GM12872 (cell line): ENCODE results near the gene BHLHE23.

ENCODE experiments used
- TF ChIP-seq, protein P1 (sequence below): IDR thresholded peaks from 3 replicates; pipeline ENCODE4 v1.5.1; 2011; ENCODE audit warnings: low read depth, mild to moderate bottlenecking, low read length, moderate library complexity; ENCODE audit not compliant: insufficient read depth

The BHLHE23 gene

DNA sequence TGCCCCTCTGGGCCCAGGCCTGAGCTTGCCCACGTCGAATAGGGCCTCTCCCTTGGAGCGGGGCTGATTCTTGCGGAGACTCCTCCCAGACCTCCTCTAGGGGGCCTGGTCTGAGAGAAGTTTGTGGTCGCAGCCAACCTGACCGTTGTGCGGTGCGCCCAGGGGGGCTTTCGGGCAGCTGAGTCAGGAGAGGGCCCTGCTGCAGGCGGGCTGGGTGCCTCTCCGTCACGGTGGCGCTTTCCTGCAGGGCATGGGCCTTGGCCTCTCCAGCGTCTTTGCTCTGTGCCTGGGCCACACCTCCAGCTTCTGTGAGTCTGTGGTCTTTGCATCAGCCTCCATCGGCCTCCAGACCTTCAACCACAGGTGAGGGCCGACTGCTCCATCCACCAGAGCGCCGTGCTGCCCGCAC, 41.4 kb downstream of the BHLHE23 start:
- TF ChIP-seq, protein P1, sequence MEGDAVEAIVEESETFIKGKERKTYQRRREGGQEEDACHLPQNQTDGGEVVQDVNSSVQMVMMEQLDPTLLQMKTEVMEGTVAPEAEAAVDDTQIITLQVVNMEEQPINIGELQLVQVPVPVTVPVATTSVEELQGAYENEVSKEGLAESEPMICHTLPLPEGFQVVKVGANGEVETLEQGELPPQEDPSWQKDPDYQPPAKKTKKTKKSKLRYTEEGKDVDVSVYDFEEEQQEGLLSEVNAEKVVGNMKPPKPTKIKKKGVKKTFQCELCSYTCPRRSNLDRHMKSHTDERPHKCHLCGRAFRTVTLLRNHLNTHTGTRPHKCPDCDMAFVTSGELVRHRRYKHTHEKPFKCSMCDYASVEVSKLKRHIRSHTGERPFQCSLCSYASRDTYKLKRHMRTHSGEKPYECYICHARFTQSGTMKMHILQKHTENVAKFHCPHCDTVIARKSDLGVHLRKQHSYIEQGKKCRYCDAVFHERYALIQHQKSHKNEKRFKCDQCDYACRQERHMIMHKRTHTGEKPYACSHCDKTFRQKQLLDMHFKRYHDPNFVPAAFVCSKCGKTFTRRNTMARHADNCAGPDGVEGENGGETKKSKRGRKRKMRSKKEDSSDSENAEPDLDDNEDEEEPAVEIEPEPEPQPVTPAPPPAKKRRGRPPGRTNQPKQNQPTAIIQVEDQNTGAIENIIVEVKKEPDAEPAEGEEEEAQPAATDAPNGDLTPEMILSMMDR: no peak

DNA sequence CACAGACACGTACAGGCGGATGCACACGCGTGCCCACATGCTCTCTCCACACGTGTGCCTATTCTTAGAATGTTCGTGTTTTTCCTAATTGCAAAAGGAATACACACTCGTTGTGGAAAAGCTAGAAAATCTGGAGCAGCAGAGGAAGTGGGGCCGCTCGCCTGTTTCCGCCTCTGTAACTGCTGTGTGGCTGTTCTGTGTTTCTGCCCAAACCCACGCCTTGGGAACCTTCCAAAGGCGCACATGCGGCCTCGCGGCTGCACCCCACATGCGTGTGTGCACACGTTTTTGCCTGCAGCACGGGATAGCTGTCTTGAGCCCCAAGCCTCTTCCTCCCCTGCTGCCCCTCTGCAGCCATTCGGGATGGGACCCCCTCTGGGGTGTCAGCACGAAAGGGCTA, 42.1 kb downstream of the BHLHE23 start:
- TF ChIP-seq, protein P1: no peak

DNA sequence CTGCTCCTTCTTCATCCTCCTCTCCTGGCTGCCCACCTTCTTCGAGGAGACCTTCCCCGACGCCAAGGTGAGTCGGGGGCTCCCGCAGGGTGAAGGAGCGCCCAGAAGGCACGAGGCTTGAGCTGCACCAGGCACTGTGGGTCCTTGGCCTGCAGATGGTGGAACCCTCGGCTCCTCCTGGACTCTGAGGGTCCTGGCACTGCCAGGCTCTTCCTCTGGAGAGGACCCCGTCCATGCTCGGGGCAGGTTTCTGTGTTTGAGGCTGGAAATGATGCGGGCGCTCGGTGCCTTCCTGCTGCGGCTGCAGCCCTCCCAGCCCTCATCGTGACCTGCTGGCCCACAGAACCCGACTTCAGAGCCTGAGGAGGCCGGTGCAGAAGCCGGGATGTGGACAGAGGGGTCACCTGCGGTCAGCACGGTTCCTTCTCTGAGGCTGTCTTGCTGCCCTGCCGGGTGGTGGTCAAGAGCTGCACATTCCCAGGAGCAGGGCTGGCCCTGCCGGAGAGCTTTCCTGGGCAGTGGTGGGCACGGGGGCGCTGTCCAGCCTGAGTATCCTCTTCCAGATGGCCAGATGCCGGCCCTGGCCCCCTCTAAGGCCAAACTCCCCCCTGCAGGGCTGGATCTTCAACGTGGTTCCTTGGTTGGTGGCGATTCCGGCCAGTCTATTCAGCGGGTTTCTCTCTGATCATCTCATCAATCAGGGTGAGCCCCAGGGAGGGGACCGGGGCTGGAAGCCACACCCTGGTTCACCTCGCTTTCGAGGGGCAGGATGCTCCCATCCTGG, 43.0 kb downstream of the BHLHE23 start:
- TF ChIP-seq, protein P1: no peak

DNA sequence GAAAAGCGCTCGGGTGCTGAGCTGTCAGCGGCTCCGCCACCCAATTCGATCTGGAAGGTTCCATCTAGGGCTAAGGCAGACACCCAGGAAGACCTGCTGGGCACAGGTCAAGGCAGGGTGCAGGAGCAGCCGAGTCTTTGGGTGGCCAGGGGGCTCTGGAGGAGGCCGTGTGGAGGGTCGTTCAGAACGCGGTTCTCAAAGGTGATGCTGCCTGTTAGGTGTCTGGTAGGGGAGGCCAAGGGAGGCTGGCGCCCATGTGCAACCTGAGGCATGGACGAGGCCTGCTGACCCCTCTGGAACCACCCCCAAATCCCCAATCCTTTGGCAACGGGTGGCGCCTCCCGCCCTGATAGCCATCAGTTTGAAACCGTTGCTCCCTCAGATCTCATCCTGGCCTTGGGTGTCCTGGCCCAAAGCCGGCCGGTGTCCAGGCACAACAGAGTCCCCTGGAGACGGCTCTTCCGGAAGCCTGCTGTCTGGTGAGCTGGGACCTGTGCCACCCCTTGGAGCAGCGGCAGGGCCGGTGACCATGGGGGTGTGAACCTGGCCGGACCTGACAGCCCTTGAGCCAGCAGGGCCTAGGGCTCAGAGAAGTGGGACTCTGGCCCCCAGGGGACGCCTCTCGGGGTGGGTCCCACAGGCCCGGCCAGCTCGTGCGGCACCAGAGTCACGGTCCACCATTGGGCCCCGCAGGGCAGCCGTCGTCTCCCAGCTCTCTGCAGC, 43.7 kb downstream of the BHLHE23 start:
- TF ChIP-seq, protein P1: no peak

DNA sequence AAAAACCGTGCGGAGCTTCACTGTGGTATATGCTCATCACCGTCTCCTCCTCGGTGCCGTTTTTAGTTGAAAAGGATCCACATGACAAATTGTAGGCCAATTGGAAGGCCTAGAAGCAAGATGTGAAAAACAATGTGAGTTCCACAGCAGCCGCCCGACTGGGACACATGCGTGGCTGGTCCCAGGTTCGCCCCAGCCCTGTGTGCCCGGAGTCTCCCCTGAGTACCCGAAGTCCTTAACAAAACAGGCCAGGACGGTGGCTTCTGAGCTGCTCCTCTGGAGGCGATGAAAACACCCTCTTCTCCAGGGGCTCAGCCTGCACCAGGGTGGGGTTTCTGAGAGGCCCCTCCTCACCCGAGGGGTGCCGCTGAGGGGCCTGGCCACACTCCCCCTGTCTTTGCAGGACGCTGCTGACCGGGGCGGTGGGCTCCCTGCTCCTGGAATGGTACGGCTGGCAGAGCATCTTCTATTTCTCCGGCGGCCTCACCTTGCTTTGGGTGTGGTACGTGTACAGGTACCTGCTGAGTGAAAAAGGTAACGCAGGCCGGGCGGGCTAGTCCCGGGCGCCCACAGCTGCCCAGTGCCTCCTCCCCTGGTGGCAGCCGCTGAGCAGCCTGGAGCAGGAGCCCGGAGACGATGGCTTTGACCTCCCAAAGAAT, 44.4 kb downstream of the BHLHE23 start:
- TF ChIP-seq, protein P1: no peak

DNA sequence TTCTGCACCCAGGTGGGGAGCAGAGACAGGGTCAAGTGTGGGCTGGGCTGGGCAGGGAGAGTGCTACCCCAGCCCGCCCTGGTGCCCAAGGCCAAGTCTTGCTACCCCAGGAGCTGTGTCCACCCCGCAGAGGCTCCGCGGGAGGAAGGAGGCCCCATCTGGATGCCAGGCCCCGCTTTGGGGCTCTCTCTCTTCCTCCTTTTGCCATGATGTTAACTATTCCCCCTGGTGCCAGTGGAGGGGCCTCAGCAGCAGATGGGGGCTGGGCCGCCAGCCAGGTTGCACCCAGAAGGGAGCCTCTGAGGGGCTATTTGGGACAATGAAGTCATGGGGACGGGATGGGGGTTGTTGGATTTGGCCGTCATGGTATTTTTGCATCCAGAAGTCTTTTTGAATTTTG, 45.0 kb downstream of the BHLHE23 start:
- TF ChIP-seq, protein P1: no peak

DNA sequence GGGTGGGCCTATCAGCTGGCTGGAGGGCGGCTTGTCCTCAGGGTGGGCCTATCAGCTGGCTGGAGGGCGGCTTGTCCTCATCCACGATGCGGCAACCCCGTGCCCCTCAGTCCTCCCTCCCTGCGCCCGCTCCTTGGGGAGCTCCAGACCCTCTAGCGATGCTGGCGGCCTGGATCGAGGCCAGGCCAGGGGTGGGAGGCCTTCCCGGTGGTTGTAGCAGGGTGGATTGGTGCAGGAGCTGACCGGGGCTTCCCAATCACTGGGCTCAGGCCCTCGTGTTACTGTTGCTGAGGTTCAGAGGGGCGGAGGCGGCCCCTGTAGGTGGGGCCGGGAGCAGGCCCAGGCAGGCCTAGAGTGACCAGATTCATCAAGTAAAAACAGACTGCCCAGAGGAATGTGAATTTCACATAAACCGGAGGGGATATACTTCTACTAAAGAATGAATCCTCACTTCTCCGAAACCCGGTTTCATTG, 45.4 kb downstream of the BHLHE23 start:
- TF ChIP-seq, protein P1: no peak
